Measurements from ENCODE around the gene HRAS.
"Not testable (repeated sequence)": the region's sequence is repeated elsewhere in the genome, so short reads cannot be mapped to it uniquely, and the experiment has no call there.

HRAS gene

DNA sequence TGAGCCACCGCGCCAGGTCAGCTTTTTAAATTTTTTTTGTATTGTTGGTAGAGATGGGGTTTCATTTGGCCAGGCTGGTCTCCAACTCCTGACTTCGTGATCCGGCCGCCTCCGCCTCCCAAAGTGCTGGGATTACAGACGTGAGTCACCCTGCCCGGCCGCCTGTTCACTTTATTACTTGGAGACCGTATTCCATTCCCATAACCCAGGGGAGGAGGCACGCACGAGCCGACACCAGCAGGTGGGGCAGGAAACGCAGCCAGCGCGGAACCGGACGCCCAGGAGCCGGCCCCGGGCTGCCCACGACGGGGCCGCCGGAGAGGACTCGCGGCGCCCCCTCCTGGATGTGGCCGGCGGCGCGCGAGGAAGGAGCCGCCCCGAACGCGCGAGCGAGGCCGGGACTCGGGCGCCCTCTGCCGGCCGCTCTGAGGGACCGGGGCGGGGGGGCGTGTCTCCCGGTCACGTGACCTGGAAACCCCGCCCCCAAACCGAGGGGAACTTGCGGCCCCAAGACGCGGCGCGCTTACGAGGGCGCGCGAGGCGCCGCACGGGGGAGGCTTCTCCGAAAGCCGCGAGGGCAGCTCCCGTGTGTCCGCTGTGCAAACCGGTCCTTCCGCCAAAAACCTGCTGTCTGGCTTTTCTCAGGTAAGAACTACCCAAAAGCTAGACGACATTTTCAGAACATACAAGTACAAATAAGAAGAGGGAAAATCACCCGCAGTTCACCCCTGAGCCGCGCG, 16.7 kb downstream of the HRAS start:
- H3K27me3 ChIP-seq: no peaks in the 10 kb centered on the region

DNA sequence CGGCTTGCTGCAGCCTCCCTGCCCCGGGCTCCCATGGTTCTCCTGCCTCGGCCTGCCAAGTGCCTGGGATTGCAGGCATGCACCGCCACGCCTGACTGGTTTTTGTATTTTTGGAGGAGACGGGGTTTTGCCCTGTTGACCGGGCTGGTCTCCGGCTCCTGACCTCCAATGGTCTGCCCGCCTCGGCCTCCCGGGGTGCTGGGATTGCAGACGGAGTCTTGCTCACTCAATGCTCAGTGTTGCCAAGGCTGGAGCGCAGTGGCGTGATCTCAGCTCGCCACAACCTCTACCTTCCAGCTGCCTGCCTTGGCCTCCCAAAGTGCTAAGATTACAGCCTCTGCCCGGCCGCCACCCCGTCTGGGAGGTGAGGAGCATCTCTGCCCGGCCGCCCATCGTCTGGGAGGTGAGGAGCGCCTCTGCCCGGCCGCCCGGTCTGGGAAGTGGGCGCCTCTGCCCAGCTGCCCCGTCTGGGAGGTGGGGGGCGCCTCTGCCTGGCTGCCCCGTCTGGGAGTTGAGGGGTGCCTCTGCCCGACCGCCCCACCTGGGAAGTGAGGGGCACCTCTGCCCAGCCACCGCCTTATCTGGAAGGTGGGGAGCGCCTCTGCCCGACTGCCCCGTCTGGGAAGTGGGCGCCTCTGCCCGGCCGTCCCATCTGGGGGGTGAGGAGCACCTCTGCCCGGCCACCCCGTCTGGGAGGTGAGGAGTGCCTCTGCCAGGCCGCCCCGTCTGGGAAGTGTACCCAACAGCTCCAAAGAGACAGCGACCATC, 18.3 kb downstream of the HRAS start:
- H3K27me3 ChIP-seq; DNase-seq; intact Hi-C loops (cut with DNase I; ENCODE audit: low total_unique reads); H3K4me3 ChIP-seq; H3K4me1 ChIP-seq; H3K9me3 ChIP-seq: not testable (repeated sequence)
- Histone ChIP-seq H3K27ac (peak overlapping the region in 1 of 2 donors; percentile 85), H3K36me3 (peaks cover 5 to 23% (median 12%) of the 10 kb centered on the region in 3 donors)

More for the DNA sequence above, 16.7 kb downstream of the HRAS start:
- peaks cover 0 to 9% (median 0%) of the 10 kb centered on the region in 3 donors for H3K9me3 ChIP-seq
- peak overlapping the region; percentile 18 to 44 for H3K4me3 ChIP-seq
- TF ChIP-seq, protein P1, sequence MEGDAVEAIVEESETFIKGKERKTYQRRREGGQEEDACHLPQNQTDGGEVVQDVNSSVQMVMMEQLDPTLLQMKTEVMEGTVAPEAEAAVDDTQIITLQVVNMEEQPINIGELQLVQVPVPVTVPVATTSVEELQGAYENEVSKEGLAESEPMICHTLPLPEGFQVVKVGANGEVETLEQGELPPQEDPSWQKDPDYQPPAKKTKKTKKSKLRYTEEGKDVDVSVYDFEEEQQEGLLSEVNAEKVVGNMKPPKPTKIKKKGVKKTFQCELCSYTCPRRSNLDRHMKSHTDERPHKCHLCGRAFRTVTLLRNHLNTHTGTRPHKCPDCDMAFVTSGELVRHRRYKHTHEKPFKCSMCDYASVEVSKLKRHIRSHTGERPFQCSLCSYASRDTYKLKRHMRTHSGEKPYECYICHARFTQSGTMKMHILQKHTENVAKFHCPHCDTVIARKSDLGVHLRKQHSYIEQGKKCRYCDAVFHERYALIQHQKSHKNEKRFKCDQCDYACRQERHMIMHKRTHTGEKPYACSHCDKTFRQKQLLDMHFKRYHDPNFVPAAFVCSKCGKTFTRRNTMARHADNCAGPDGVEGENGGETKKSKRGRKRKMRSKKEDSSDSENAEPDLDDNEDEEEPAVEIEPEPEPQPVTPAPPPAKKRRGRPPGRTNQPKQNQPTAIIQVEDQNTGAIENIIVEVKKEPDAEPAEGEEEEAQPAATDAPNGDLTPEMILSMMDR (IDR thresholded peaks at IDR 0.05): peak; percentile 99 to 100
- H3K27ac ChIP-seq: peak overlapping the region; percentile 74 to 85
- peak; percentile 93 to 97 for DNase-seq
- intact Hi-C loops (cut with DNase I; ENCODE audit: low total_unique reads): no loop called here
- H3K36me3 ChIP-seq: peaks cover 5 to 16% (median 6%) of the 10 kb centered on the region in 3 donors
- H3K4me1 ChIP-seq: peaks cover 0 to 9% (median 3%) of the 10 kb centered on the region in 4 donors

DNA sequence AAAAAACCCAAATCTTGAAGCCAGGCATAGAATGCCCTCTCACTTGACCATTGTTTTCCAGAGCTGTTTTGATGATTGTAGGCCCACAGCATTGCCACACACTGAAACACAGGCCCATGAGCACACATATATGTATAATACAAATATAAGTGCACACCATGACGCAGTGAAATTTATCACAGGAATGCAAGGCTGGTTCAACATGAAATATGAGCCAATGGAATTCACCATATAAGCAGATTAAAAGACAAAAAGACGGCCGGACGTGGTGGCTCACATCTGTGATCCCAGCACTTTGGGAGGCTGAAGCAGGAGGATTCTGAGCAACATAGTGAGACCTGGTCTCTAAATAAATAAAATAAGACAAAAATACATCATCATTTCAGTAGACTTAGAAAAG, 19.0 kb downstream of the HRAS start:
- Histone ChIP-seq H3K9me3 (peaks cover 0 to 9% (median 0%) of the 10 kb centered on the region in 3 donors), H3K27ac (no peak overlapping the region)
- intact Hi-C loops (cut with DNase I; ENCODE audit: low total_unique reads): no loop called here

DNA sequence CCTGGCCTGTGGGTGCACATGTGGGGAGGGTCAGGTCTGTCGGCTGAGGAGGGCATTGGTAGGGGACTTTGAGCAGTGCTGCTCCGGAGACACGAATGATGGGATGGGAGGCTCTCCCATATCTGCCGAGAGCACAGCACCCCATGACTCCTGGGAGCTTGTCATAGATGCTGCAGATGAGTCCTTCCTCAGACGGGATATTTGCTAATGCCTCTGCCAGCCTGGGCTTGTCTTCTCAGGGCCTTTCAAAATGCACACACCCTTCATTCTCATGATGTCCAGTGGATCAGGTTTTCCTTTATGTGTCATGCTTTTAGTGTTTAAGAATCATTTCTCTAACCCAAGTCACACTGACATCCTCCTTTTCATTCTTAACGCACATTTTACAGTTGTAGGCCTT, 20.2 kb downstream of the HRAS start:
- no peaks in the 10 kb centered on the region for H3K27me3 ChIP-seq
- H3K4me3 ChIP-seq: no peak overlapping the region
- no peak overlapping the region for H3K27ac ChIP-seq
- TF ChIP-seq, protein P1 (IDR thresholded peaks at IDR 0.05): no peak
- intact Hi-C loops (cut with DNase I; ENCODE audit: low total_unique reads): no loop called here
- peaks cover 0 to 9% (median 3%) of the 10 kb centered on the region in 4 donors for H3K4me1 ChIP-seq
- DNase-seq: no peak
- H3K9me3 ChIP-seq: peaks cover 0 to 9% (median 0%) of the 10 kb centered on the region in 3 donors
- H3K36me3 ChIP-seq: peaks cover 5 to 40% (median 22%) of the 10 kb centered on the region in 3 donors

More for the DNA sequence above, 19.0 kb downstream of the HRAS start:
- H3K4me1 ChIP-seq: peaks cover 0 to 9% (median 3%) of the 10 kb centered on the region in 4 donors
- DNase-seq: no peak
- peaks cover 5 to 30% (median 13%) of the 10 kb centered on the region in 3 donors for H3K36me3 ChIP-seq
- H3K4me3 ChIP-seq: no peak overlapping the region
- H3K27me3 ChIP-seq: no peaks in the 10 kb centered on the region
- TF ChIP-seq, protein P1 (IDR thresholded peaks at IDR 0.05): no peak

DNA sequence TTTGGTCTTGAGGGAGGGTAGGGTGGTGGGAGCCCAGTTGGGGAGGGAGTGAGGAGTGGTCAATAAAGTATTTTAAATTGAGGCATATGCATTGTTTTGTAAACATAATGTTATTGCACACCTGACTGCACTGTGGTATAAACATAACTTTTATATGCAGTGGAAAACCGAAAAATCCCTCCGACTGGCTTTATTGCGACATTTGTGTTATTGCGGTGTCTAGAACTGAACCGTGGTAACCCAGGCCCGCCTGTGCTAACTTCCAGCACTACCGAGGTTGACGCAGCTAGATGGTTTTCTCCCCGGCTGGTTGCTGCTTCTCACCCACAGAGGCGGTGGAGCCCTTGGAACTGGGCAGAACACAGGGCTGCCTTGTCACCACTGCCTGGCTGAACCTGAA, 20.8 kb downstream of the HRAS start:
- Histone ChIP-seq H3K36me3 (peaks cover 5 to 45% (median 26%) of the 10 kb centered on the region in 3 donors), H3K4me3 (no peak overlapping the region), H3K4me1 (peaks cover 0 to 9% (median 3%) of the 10 kb centered on the region in 4 donors), H3K9me3 (peaks cover 0 to 9% (median 0%) of the 10 kb centered on the region in 3 donors), H3K27ac (no peak overlapping the region), H3K27me3 (no peaks in the 10 kb centered on the region)
- DNase-seq: no peak
- TF ChIP-seq, protein P1 (IDR thresholded peaks at IDR 0.05): no peak
- intact Hi-C loops (cut with DNase I; ENCODE audit: low total_unique reads): no loop called here
